ENCODE results near the gene ZDHHC16.

DNA sequence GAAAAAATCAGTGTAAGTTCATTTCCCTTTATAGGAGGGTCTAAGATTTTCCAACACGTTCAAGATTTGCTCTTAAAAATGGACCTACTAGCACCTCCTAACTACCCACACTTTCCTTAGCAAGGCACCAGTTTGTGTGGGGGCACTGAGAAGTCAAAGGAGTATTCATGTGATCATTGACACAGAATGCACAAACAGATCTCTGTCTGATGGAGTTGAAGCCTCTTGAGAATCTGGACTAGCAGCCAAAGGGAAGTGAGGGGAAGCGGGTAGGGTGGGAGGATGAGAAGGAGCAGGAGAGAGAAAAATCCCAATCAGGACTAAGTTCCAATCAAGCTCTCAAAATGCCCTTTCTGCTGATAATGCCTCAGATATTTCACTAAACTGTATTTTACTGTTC lies 48.2 kb downstream of the ZDHHC16 start:
- TF ChIP-seq, protein P1, sequence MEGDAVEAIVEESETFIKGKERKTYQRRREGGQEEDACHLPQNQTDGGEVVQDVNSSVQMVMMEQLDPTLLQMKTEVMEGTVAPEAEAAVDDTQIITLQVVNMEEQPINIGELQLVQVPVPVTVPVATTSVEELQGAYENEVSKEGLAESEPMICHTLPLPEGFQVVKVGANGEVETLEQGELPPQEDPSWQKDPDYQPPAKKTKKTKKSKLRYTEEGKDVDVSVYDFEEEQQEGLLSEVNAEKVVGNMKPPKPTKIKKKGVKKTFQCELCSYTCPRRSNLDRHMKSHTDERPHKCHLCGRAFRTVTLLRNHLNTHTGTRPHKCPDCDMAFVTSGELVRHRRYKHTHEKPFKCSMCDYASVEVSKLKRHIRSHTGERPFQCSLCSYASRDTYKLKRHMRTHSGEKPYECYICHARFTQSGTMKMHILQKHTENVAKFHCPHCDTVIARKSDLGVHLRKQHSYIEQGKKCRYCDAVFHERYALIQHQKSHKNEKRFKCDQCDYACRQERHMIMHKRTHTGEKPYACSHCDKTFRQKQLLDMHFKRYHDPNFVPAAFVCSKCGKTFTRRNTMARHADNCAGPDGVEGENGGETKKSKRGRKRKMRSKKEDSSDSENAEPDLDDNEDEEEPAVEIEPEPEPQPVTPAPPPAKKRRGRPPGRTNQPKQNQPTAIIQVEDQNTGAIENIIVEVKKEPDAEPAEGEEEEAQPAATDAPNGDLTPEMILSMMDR (IDR thresholded peaks at IDR 0.05 in 2 of 3, conservative IDR thresholded peaks at IDR 0.05 in 1 of 3; ENCODE audit: control insufficient read depth in 2 of 3, extremely low read depth in 1 of 3, insufficient read depth in 1 of 3, low read depth in 3 of 3, low read length in 3 of 3) = no peak
- TF ChIP-seq ESRRA (IDR thresholded peaks at IDR 0.05; ENCODE audit: low read length) = no peak
- no peak for TF ChIP-seq ZNF24 (IDR thresholded peaks at IDR 0.05)
- no peak for TF ChIP-seq ZNF384 (IDR thresholded peaks at IDR 0.05; ENCODE audit: borderline replicate concordance, low read depth, low read length)

All from GM12878 (cell line).